ENCODE results near the gene GRID1. TPM values are rescaled to one million over a fixed set of nuclear protein-coding genes. Genes with fewer than 3 reads are reported as not detected.

GRID1 gene
- polyA plus RNA-seq, 1 donor (not counting 4 experiments of a cell fraction or from before 2014, with no cell fraction given), result 0.01 TPM

- peaks cover 3% of the 10 kb centered on the region for H3K4me1 ChIP-seq (ENCODE audit: control insufficient read depth, extremely low read depth, insufficient read depth, low read length)
- H3K27me3 ChIP-seq (ENCODE audit: control insufficient read depth, extremely low read depth, insufficient read depth, low read length), result no peaks in the 10 kb centered on the region
- no peak overlapping the region for H3K9ac ChIP-seq (ENCODE audit: control insufficient read depth, extremely low read depth, insufficient read depth, low read length)
- FAIRE-seq, result no peak
- no peak overlapping the region for H3K27ac ChIP-seq (ENCODE audit: control insufficient read depth, insufficient read depth, low read length)
- no peak overlapping the region for H3K4me3 ChIP-seq (ENCODE audit: control insufficient read depth in 2 of 3, extremely low read depth in 1 of 3, insufficient read depth in 2 of 3, low read depth in 1 of 3, low read length in 3 of 3)
- no peaks in the 10 kb centered on the region for H4K20me1 ChIP-seq (ENCODE audit: control insufficient read depth, extremely low read depth, insufficient read depth, low read length)
- H3K4me2 ChIP-seq (ENCODE audit: control insufficient read depth, extremely low read depth, insufficient read depth, low read depth, low read length), result no peak overlapping the region
- no peaks in the 10 kb centered on the region for H3K36me3 ChIP-seq (ENCODE audit: control insufficient read depth in 2 of 2, extremely low read depth in 1 of 2, insufficient read depth in 2 of 2, low read length in 2 of 2)
- dilution Hi-C loops (cut with MboI; ENCODE audit: extremely low pct_ligation_motif_present, low sequenced_read_pairs), result no loop called here
- no peaks in the 10 kb centered on the region for H3K9me3 ChIP-seq (ENCODE audit: control insufficient read depth, low read depth, low read length)
- no peak for DNase-seq (ENCODE audit: low read depth, low spot score)
- H2AFZ ChIP-seq (ENCODE audit: control insufficient read depth, low read length), result no peak overlapping the region
- no peaks in the 10 kb centered on the region for H3K9me1 ChIP-seq (ENCODE audit: control insufficient read depth, extremely low read depth, insufficient read depth, low read length)
- TF ChIP-seq CTCF (optimal IDR thresholded peaks at IDR 0.05 in 1 of 3, IDR thresholded peaks at IDR 0.05 in 1 of 3, conservative IDR thresholded peaks at IDR 0.05 in 1 of 3; ENCODE audit: extremely low read depth in 1 of 3, insufficient read depth in 2 of 3, low read length in 3 of 3) (no peak), EZH2 (IDR thresholded peaks at IDR 0.05; ENCODE audit: low read length) (no peak)
- H3K79me2 ChIP-seq (ENCODE audit: control insufficient read depth, insufficient read depth, low read length), result no peaks in the 10 kb centered on the region
Measured at GRCh38 chr10:86051586-86051985, 315.0 kb downstream of the GRID1 start.

- FAIRE-seq, result no peak
- no peaks in the 10 kb centered on the region for H3K9me1 ChIP-seq (ENCODE audit: control insufficient read depth, extremely low read depth, insufficient read depth, low read length)
- no peak overlapping the region for H3K9ac ChIP-seq (ENCODE audit: control insufficient read depth, extremely low read depth, insufficient read depth, low read length)
- H3K4me3 ChIP-seq (ENCODE audit: control insufficient read depth in 2 of 3, extremely low read depth in 1 of 3, insufficient read depth in 2 of 3, low read depth in 1 of 3, low read length in 3 of 3), result no peak overlapping the region
- no peak for DNase-seq (ENCODE audit: low read depth, low spot score)
- H3K4me2 ChIP-seq (ENCODE audit: control insufficient read depth, extremely low read depth, insufficient read depth, low read depth, low read length), result no peak overlapping the region
- no peaks in the 10 kb centered on the region for H3K79me2 ChIP-seq (ENCODE audit: control insufficient read depth, insufficient read depth, low read length)
- H3K4me1 ChIP-seq (ENCODE audit: control insufficient read depth, extremely low read depth, insufficient read depth, low read length), result peaks cover 4% of the 10 kb centered on the region
- no peaks in the 10 kb centered on the region for H3K27me3 ChIP-seq (ENCODE audit: control insufficient read depth, extremely low read depth, insufficient read depth, low read length)
- H3K36me3 ChIP-seq (ENCODE audit: control insufficient read depth in 2 of 2, extremely low read depth in 1 of 2, insufficient read depth in 2 of 2, low read length in 2 of 2), result no peaks in the 10 kb centered on the region
- H4K20me1 ChIP-seq (ENCODE audit: control insufficient read depth, extremely low read depth, insufficient read depth, low read length), result no peaks in the 10 kb centered on the region
- dilution Hi-C loops (cut with MboI; ENCODE audit: extremely low pct_ligation_motif_present, low sequenced_read_pairs), result no loop called here
- TF ChIP-seq CTCF (optimal IDR thresholded peaks at IDR 0.05 in 1 of 3, IDR thresholded peaks at IDR 0.05 in 1 of 3, conservative IDR thresholded peaks at IDR 0.05 in 1 of 3; ENCODE audit: extremely low read depth in 1 of 3, insufficient read depth in 2 of 3, low read length in 3 of 3), result no peak
- no peak for TF ChIP-seq EZH2 (IDR thresholded peaks at IDR 0.05; ENCODE audit: low read length)
- no peak overlapping the region for H2AFZ ChIP-seq (ENCODE audit: control insufficient read depth, low read length)
- H3K9me3 ChIP-seq (ENCODE audit: control insufficient read depth, low read depth, low read length), result no peaks in the 10 kb centered on the region
- H3K27ac ChIP-seq (ENCODE audit: control insufficient read depth, insufficient read depth, low read length), result no peak overlapping the region
Measured at GRCh38 chr10:86049442-86049841, 317.2 kb downstream of the GRID1 start.
